Tibial artery (tissue), 4 donors: ENCODE results near the gene RSPO4.

ENCODE experiments used
- DNase-seq, 2 donors: peaks; one replicate each; pipeline ENCODE4 v3.0.0-alpha.2; 2019
- H3K27ac ChIP-seq, 2 donors: fragments of 200-600 bp; sonication (generic) in 1 of 2; 1 replicate in 1 of 2; 2 replicates in 1 of 2; pipeline ENCODE4 v1.5.1; 2018 to 2019; ENCODE audit warnings: mild to moderate bottlenecking in 1 of 2
- H3K27me3 ChIP-seq, 2 donors: fragments of 200-600 bp; sonication (generic) in 1 of 2; one replicate each; pipeline versions ENCODE4 v1.5.1 to v1.6.0; 2016 to 2019
- H3K36me3 ChIP-seq, 3 donors: fragments of 200-600 bp; sonication (generic) in 2 of 3; one replicate each; pipeline ENCODE4 v1.5.1; 2016 to 2019; ENCODE audit warnings: mild to moderate bottlenecking in 2 of 3
- H3K4me1 ChIP-seq, 4 donors: fragments of 200-600 bp; sonication (generic) in 2 of 4; 1 replicate in 3 of 4; 2 replicates in 1 of 4; pipeline ENCODE4 v1.5.1; 2016 to 2019
- H3K4me3 ChIP-seq, 2 donors: fragments of 200-600 bp; sonication (generic) in 1 of 2; 1 replicate in 1 of 2; 2 replicates in 1 of 2; pipeline ENCODE4 v1.5.1; 2018 to 2019; ENCODE audit warnings: mild to moderate bottlenecking in 2 of 2
- H3K9me3 ChIP-seq, 3 donors: fragments of 200-600 bp; sonication (generic) in 1 of 3; one replicate each; pipeline ENCODE4 v1.5.1; 2016 to 2019
- CTCF ChIP-seq, 2 experiments: fragments of 200-600 bp in 1 of 2; fragments of 450-650 bp in 1 of 2; IDR thresholded peaks; one replicate each; pipeline ENCODE4 v1.5.1; 2017 to 2019; ENCODE audit warnings: antibody characterized with exemption in 2 of 2, mild to moderate bottlenecking in 1 of 2, moderate library complexity in 1 of 2
- intact Hi-C: fragments of 100-400 bp; cut with DNase I; formaldehyde crosslinking; loops from one replicate; pipeline ENCODE4 v1.15.0; 2023; ENCODE audit warnings: low total_unique reads

The RSPO4 gene

GRCh38 chr20:1013566-1014340 is 11.6 kb upstream of the RSPO4 start:
- DNase-seq: no peak
- no peaks in the 10 kb centered on the region for H3K36me3 ChIP-seq
- intact Hi-C loops: no loop called here
- no peak for TF ChIP-seq CTCF (IDR thresholded peaks at IDR 0.05)
- H3K27me3 ChIP-seq: peaks cover 0 to 5% of the 10 kb centered on the region in 2 donors
- no peaks in the 10 kb centered on the region for H3K9me3 ChIP-seq
- no peak overlapping the region for H3K4me3 ChIP-seq
- H3K27ac ChIP-seq: no peak overlapping the region
- no peaks in the 10 kb centered on the region for H3K4me1 ChIP-seq

- intact Hi-C loops: no loop called here
- H3K4me3 ChIP-seq: no peak overlapping the region
- H3K9me3 ChIP-seq: no peaks in the 10 kb centered on the region
- no peak overlapping the region for H3K27ac ChIP-seq
- peaks cover 0 to 10% of the 10 kb centered on the region in 2 donors for H3K27me3 ChIP-seq
- H3K4me1 ChIP-seq: no peaks in the 10 kb centered on the region
- DNase-seq: no peak
- H3K36me3 ChIP-seq: no peaks in the 10 kb centered on the region
- no peak for TF ChIP-seq CTCF (IDR thresholded peaks at IDR 0.05)
Measured at GRCh38 chr20:1012359-1013168, 10.5 kb upstream of the RSPO4 start.

GRCh38 chr20:1010659-1011058 is 8.5 kb upstream of the RSPO4 start:
- H3K27me3 ChIP-seq: peaks cover 0 to 17% of the 10 kb centered on the region in 2 donors
- H3K9me3 ChIP-seq: no peaks in the 10 kb centered on the region
- TF ChIP-seq CTCF (IDR thresholded peaks at IDR 0.05): no peak
- intact Hi-C loops: no loop called here
- no peak overlapping the region for H3K4me3 ChIP-seq
- H3K27ac ChIP-seq: no peak overlapping the region
- H3K36me3 ChIP-seq: no peaks in the 10 kb centered on the region
- H3K4me1 ChIP-seq: no peaks in the 10 kb centered on the region
- no peak for DNase-seq

- no peak overlapping the region for H3K27ac ChIP-seq
- TF ChIP-seq CTCF (IDR thresholded peaks at IDR 0.05): no peak
- peaks cover 0 to 57% of the 10 kb centered on the region in 2 donors for H3K27me3 ChIP-seq
- no peak for DNase-seq
- no peaks in the 10 kb centered on the region for H3K9me3 ChIP-seq
- intact Hi-C loops: no loop called here
- H3K4me1 ChIP-seq: peaks cover 0 to 14% (median 0%) of the 10 kb centered on the region in 4 donors
- H3K36me3 ChIP-seq: no peaks in the 10 kb centered on the region
- no peak overlapping the region for H3K4me3 ChIP-seq
Measured at GRCh38 chr20:1005452-1006027, 3.4 kb upstream of the RSPO4 start.

- TF ChIP-seq CTCF (IDR thresholded peaks at IDR 0.05): no peak
- intact Hi-C loops: no loop called here
- H3K9me3 ChIP-seq: no peaks in the 10 kb centered on the region
- peaks cover 0 to 14% (median 0%) of the 10 kb centered on the region in 4 donors for H3K4me1 ChIP-seq
- H3K27ac ChIP-seq: no peak overlapping the region
- no peaks in the 10 kb centered on the region for H3K36me3 ChIP-seq
- H3K27me3 ChIP-seq: peaks cover 0 to 62% of the 10 kb centered on the region in 2 donors
- no peak overlapping the region for H3K4me3 ChIP-seq
- peak in 1 of 2 donors; percentile 9 for DNase-seq
Measured at GRCh38 chr20:1003920-1004697, 2.0 kb upstream of the RSPO4 start.
